K562 (cell line): Measurements from ENCODE around the gene AAK1. TPM values are rescaled to one million over a fixed set of nuclear protein-coding genes. Genes with fewer than 3 reads are reported as not detected.

Experiments
- ATAC-seq: fragments of 200-7000 bp; cut with Tn5 transposase; 3 replicates; pipeline ENCODE4 v1.9.1; 2020; ENCODE audit warnings: moderate library complexity
- BruUV-seq: library from RNA; stranded (reverse); fragments of 400-500 nt; replicated peaks from 2 replicates; lab custom pipeline; 2021; lab: Mats Ljungman, UMichigan
- CTCF ChIA-PET: fragments of 300-600 bp; formaldehyde crosslinking; extraction: SDS; loops from one replicate; lab custom pipeline; 2021; ENCODE audit warnings: low intra/inter-chr PET ratio; lab: Yijun Ruan, JAX
- POLR2A ChIA-PET: fragments of 300-600, 350-650 bp; sonication (Branson Sonifier 250); formaldehyde crosslinking; extraction: SDS; loops from one replicate; lab custom pipeline; 2021; ENCODE audit warnings: antibody characterized with exemption, inconsistent platforms; lab: Yijun Ruan, JAX
- DNase-seq, 4 experiments: peaks; one replicate each; pipeline versions ENCODE4 v3.0.0 to v3.0.0-alpha.2; 2011 to 2018; ENCODE audit warnings: low spot score in 3 of 4, mixed read lengths in 3 of 4; ENCODE audit errors: extremely low read depth in 1 of 4
- FAIRE-seq: peaks from 2 replicates; lab custom pipeline; 2011; peaks lifted over from hg19 to GRCh38; lab: Jason Lieb, UNC
- H2AFZ ChIP-seq: 2 replicates; pipeline ENCODE4 v1.6.0; 2011; ENCODE audit warnings: low read depth, low read length, control low read depth, inconsistent platforms
- H3K27ac ChIP-seq: fragments of 200-600 bp; 3 replicates; pipeline ENCODE4 v1.8.0; 2011; ENCODE audit warnings: low read depth, mild to moderate bottlenecking, control low read depth, inconsistent platforms, low read length, moderate library complexity, mixed read lengths; ENCODE audit errors: extremely low read depth
- H3K27me3 ChIP-seq, 2 experiments: fragments of 300-600 bp in 1 of 2; 2 replicates in 1 of 2; 3 replicates in 1 of 2; pipeline versions ENCODE4 v1.6.0 to v1.8.0; 2011; ENCODE audit warnings: inconsistent platforms in 2 of 2, low read length in 2 of 2, mild to moderate bottlenecking in 1 of 2, mixed read lengths in 1 of 2, moderate library complexity in 1 of 2; ENCODE audit not compliant: control insufficient read depth in 2 of 2, insufficient read depth in 2 of 2
- H3K36me3 ChIP-seq: fragments of 300-600 bp; 3 replicates; pipeline ENCODE4 v1.8.0; 2011; ENCODE audit warnings: mild to moderate bottlenecking, low read length, inconsistent platforms; ENCODE audit not compliant: control insufficient read depth, insufficient read depth
- H3K4me1 ChIP-seq, 2 experiments: fragments of 200-600 bp in 1 of 2; replicated peaks in 1 of 2; 2 replicates in 1 of 2; 3 replicates in 1 of 2; pipeline versions ENCODE4 v1.5.1 to v1.8.0; 2011; ENCODE audit warnings: inconsistent platforms in 2 of 2, low read length in 2 of 2, mild to moderate bottlenecking in 1 of 2, mixed read lengths in 1 of 2, moderate library complexity in 1 of 2; ENCODE audit not compliant: control insufficient read depth in 2 of 2, insufficient read depth in 2 of 2
- H3K4me2 ChIP-seq: 2 replicates; pipeline ENCODE4 v1.6.1; 2011; ENCODE audit warnings: low read length, control low read depth, inconsistent platforms, mixed read lengths; ENCODE audit not compliant: insufficient read depth
- H3K4me3 ChIP-seq: fragments of 200-600 bp; sonication (generic), shearing (Covaris generic); 2 replicates; pipeline ENCODE4 v1.5.1; 2016; ENCODE audit warnings: control low read depth, inconsistent platforms
- H3K79me2 ChIP-seq: fragments of 200-600 bp; 3 replicates; pipeline ENCODE4 v1.8.0; 2011; ENCODE audit warnings: low read length, inconsistent platforms; ENCODE audit not compliant: control insufficient read depth, insufficient read depth
- H3K9ac ChIP-seq, 2 experiments: 2 replicates each; pipeline versions ENCODE4 v1.6.0 to v1.6.1; 2011; ENCODE audit warnings: low read depth in 2 of 2, low read length in 2 of 2, control low read depth in 1 of 2, inconsistent platforms in 1 of 2, mild to moderate bottlenecking in 1 of 2, mixed read lengths in 1 of 2; ENCODE audit not compliant: insufficient read depth in 1 of 2
- H3K9me1 ChIP-seq: one replicate; pipeline ENCODE4 v1.6.0; 2011; ENCODE audit warnings: inconsistent platforms, mild to moderate bottlenecking, low read length, moderate library complexity; ENCODE audit not compliant: control insufficient read depth, insufficient read depth
- H3K9me3 ChIP-seq: replicated peaks from 2 replicates; pipeline ENCODE4 v1.5.1; 2011; ENCODE audit warnings: low read depth, low read length, inconsistent platforms; ENCODE audit not compliant: control insufficient read depth, insufficient read depth
- H4K20me1 ChIP-seq: replicated peaks from 2 replicates; pipeline ENCODE4 v1.6.1; 2011; ENCODE audit warnings: low read length, inconsistent platforms, mixed read lengths; ENCODE audit not compliant: control insufficient read depth, insufficient read depth
- FOXA3 ChIP-seq, 2 experiments: fragments of 450-650 bp in 1 of 2; sonication (generic) in 1 of 2; formaldehyde crosslinking; IDR thresholded peaks in 1 of 2; conservative IDR thresholded peaks in 1 of 2; 2 replicates each; pipeline versions ENCODE4 v1.4.0 to v1.8.0; 2020 to 2022; ENCODE audit warnings: mild to moderate bottlenecking in 2 of 2, missing genetic modification reagents in 1 of 2
- HBP1 ChIP-seq: fragments of 450-650 bp; formaldehyde crosslinking; IDR thresholded peaks from 2 replicates; pipeline ENCODE4 v1.4.0; 2022; ENCODE audit warnings: missing genetic modification characterization
- HDAC1 ChIP-seq, 2 experiments: fragments of 450-650 bp; IDR thresholded peaks; 2 replicates each; pipeline ENCODE4 v1.6.1; 2016 to 2017; ENCODE audit warnings: inconsistent platforms in 1 of 2, mild to moderate bottlenecking in 1 of 2, moderate library complexity in 1 of 2
- HDGF ChIP-seq: fragments of 450-650 bp; IDR thresholded peaks from 2 replicates; pipeline ENCODE4 v1.6.1; 2016
- IRF2 ChIP-seq: sonication (generic); formaldehyde crosslinking; IDR thresholded peaks from 2 replicates; pipeline ENCODE4 v1.8.1; 2022; ENCODE audit warnings: mild to moderate bottlenecking, missing genetic modification reagents
- NR1H2 ChIP-seq: sonication (generic); formaldehyde crosslinking; IDR thresholded peaks from 2 replicates; pipeline ENCODE4 v1.4.0; 2020; ENCODE audit warnings: mild to moderate bottlenecking, missing genetic modification reagents
- PKNOX1 ChIP-seq: fragments of 450-650 bp; IDR thresholded peaks from 2 replicates; pipeline ENCODE4 v1.6.1; 2016
- POLR2AphosphoS5 ChIP-seq: IDR thresholded peaks from 2 replicates; pipeline ENCODE4 v1.6.1; 2011; ENCODE audit warnings: mild to moderate bottlenecking, low read depth, low read length, moderate library complexity; ENCODE audit not compliant: control insufficient read depth, insufficient read depth
- PRDM10 ChIP-seq: fragments of 450-650 bp; IDR thresholded peaks from 2 replicates; pipeline ENCODE4 v1.6.1; 2018; ENCODE audit not compliant: partially characterized antibody
- SNAPC5 ChIP-seq: fragments of 250-450 bp; sonication (Bioruptor Pico); IDR thresholded peaks from 2 replicates; pipeline ENCODE4 v1.8.0; 2021; ENCODE audit warnings: moderate library complexity, mild to moderate bottlenecking, inconsistent platforms
- TRIM28 ChIP-seq: fragments of 450-650 bp; IDR thresholded peaks from 2 replicates; pipeline ENCODE4 v1.6.1; 2017
- ZC3H11A ChIP-seq: IDR thresholded peaks from 2 replicates; pipeline ENCODE4 v1.6.1; 2012; ENCODE audit warnings: low read depth, low read length, improper control_type of control experiment
- WGBS: fragments of 100-300 bp; shearing (Covaris generic); methylation state at CpG from one replicate; pipeline ENCODE4 v1.1.6; 2016; ENCODE audit warnings: low coverage, mixed read lengths; ENCODE audit not compliant: insufficient coverage; ENCODE audit errors: missing lambda C conversion rate; 5-methylcytosine and 5-hydroxymethylcytosine counted together
- in situ Hi-C: fragments of 300-500 bp; cut with MboI; formaldehyde crosslinking; loops from 4 replicates; pipeline ENCODE4 v1.15.0; 2018; ENCODE audit warnings: inconsistent platforms, mixed read lengths
- intact Hi-C: fragments of 100-400 bp; cut with micrococcal nuclease; formaldehyde crosslinking; loops from 2 replicates; pipeline ENCODE4 v1.14.2; 2022
- polyA plus RNA-seq, 8 experiments: library from polyadenylated mRNA; depleted of rRNA in 4 of 8; stranded (reverse) in 5 of 8; unstranded in 3 of 8; fragments of >200 nt; fragmentation: Nextera tagmentation in 2 of 8; fragmentation: Illumina TruSeq in 1 of 8; extraction: Ambion mirVana in 2 of 8; extraction: Trizol in 1 of 8; gene quantifications; 2 replicates each; pipeline versions ENCODE4 v1.2.1 to v1.2.3, GENCODE V29; 2011 to 2014; ENCODE audit warnings: inconsistent platforms in 1 of 8, missing spikeins in 1 of 8
- total RNA-seq, 7 experiments: library from RNA; depleted of rRNA in 6 of 7; stranded (reverse); fragments of >200 nt in 6 of 7; fragmentation: Illumina TruSeq in 2 of 7; extraction: Trizol in 2 of 7; gene quantifications; 2 replicates each; pipeline versions ENCODE4 v1.2.1 to v1.2.3, GENCODE V29; 2011 to 2021; ENCODE audit warnings: low replicate concordance in 1 of 7

AAK1 gene
- total and polyA plus RNA-seq, 9 of the 15 experiments (the other 6 are each of a cell fraction or from before 2014, with no cell fraction given): 0.89 to 17.1 (median 6.0) TPM

GRCh38 chr2:69644506-69644979 lies 1.0 kb upstream of the AAK1 start:
- Histone ChIP-seq H3K9ac (peak overlapping the region; percentile 93), H3K36me3 (no peaks in the 10 kb centered on the region), H3K4me1 (peaks cover 15 to 32% of the 10 kb centered on the region in 2 experiments; a peak in 4 of 5 replicates), H2AFZ (peak overlapping the region; percentile 99), H3K27ac (peak overlapping the region; percentile 99), H3K4me3 (peak overlapping the region; percentile 79), H3K4me2 (peak overlapping the region; percentile 82), H4K20me1 (peaks cover 6% of the 10 kb centered on the region; the same call in 1 of the 2 replicates), H3K9me3 (no peaks in the 10 kb centered on the region), H3K79me2 (peaks cover 43% of the 10 kb centered on the region), H3K9me1 (no peaks in the 10 kb centered on the region), H3K27me3 (no peaks in the 10 kb centered on the region)
- peak in 1 of 4 experiments; percentile 24 for DNase-seq
- FAIRE-seq: peak; percentile 35
- ATAC-seq: no peak
- ChIA-PET CTCF (no interaction called here), POLR2A (interaction anchor here (0.5 to 4.6 kb wide), 19 partner anchors 9 to 385 kb away, joined by 3 to 25 read pairs (median 4); no protein-coding TSS in a partner anchor)
- intact Hi-C loops (loop anchor here (5.0 to 10.0 kb wide), 4 partner anchors 38 to 270 kb away; partner anchors contain the start of gene MXD1), in situ Hi-C loops (no loop called here)
- BruUV-seq: TSS peak; percentile 64
- WGBS: under 1% methylated on average over 15 of the region's 15 CpGs
- no peak for TF ChIP-seq SNAPC5 (CRISPR knock-in tag)
- peak; percentile 23; the same call in 1 of the 2 replicates for TF ChIP-seq POLR2AphosphoS5
- 0 out of 2 replicates have a peak, but pooled peaks have one; percentile 2 for TF ChIP-seq HDGF
- TF ChIP-seq HDAC1 (IDR thresholded peaks at IDR 0.05): no peak
- TF ChIP-seq ZC3H11A: no peak
- TF ChIP-seq PKNOX1: no peak
- TF ChIP-seq HBP1 (CRISPR knock-in tag): no peak
- no peak for TF ChIP-seq FOXA3 (CRISPR knock-in tag; conservative IDR thresholded peaks at IDR 0.05 in 1 of 2, IDR thresholded peaks at IDR 0.05 in 1 of 2)
- no peak for TF ChIP-seq IRF2 (CRISPR knock-in tag)
- peak; percentile 50 for TF ChIP-seq PRDM10
- 0 out of 2 replicates have a peak, but pooled peaks have one; percentile 21 for TF ChIP-seq NR1H2 (CRISPR knock-in tag)
- no peak for TF ChIP-seq TRIM28
